SIG-M5 (cell line): ENCODE data around the gene MAGEE1.

Experiments
- DNase-seq: peaks from one replicate; lab custom pipeline; 2025; lab: John Stamatoyannopoulos, UW

The MAGEE1 gene

GRCh38 chrX:76427560-76428242, at the start of gene MAGEE1:
Gene MAGEE1, plus strand, starts transcription at chrX:76427710. Its CDS starts 221 bp downstream, at chrX:76427931.
- no peak for DNase-seq

DNA sequence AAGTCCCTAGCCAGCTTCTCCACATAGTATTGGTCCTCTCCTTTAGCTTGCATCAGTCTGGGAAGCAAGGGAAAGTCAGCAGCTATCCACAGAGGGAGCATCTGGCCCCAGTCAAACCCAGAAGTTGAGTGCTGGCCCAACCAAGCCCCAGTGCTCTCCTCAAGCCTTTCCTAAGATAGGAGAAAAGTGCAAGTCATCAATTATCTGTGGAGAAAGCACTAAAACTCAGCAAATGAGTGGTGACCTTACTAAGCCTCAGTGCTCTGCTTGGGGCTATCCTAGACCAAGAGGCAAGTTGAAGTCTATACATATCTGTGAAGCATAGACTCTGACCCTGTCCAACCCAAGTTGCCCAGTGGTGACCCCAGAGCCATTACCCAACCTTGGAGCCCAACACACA, 28.5 kb upstream of the MAGEE1 start:
- no peak for DNase-seq

DNA sequence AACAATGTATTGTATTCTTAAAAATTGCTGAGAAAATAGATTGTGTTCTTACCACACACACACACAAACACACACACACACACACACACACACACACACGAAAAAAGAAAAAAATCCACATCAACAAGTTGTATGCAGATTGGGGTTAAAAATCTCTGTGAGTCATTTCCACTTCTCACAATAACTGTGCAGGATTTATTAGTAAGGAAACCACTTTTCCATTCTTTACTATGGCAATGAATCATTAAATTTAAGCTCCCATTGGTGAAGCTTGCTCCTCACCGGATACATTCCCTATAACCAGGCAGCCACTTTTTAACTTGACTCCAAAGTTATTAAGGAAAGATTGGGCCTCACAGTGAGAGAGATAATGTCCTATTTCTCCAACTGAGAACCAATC, 19.7 kb upstream of the MAGEE1 start:
- DNase-seq = no peak

GRCh38 chrX:76420237-76420636, 7.3 kb upstream of the MAGEE1 start:
- no peak for DNase-seq

DNA sequence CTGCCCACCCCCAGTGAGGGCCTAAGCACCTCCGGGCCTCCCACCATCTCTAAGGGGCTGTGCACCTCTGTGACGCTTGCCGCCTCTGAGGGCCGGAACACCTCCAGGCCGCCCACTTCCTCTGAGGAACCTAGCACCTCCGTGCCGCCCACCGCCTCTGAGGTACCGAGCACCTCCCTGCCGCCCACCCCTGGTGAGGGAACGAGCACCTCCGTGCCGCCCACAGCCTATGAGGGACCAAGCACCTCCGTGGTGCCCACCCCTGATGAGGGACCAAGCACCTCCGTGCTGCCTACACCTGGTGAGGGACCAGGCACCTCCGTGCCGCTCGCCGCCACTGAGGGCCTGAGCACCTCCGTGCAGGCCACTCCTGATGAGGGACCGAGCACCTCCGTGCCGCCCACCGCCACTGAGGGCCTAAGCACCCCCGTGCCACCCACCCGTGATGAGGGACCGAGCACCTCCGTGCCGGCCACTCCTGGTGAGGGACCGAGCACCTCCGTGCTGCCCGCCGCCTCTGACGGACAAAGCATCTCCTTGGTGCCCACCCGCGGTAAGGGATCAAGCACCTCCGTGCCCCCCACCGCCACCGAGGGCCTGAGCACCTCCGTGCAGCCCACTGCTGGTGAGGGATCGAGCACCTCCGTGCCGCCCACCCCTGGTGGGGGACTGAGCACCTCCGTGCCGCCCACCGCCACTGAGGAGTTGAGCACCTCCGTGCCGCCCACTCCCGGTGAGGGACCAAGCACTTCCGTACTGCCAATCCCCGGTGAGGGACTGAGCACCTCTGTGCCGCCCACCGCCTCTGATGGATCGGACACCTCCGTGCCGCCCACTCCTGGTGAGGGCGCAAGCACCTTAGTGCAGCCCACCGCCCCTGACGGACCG, 977 bp downstream of the MAGEE1 start:
- no peak for DNase-seq

GRCh38 chrX:76433219-76433618, 5.7 kb downstream of the MAGEE1 start:
- DNase-seq = no peak

DNA sequence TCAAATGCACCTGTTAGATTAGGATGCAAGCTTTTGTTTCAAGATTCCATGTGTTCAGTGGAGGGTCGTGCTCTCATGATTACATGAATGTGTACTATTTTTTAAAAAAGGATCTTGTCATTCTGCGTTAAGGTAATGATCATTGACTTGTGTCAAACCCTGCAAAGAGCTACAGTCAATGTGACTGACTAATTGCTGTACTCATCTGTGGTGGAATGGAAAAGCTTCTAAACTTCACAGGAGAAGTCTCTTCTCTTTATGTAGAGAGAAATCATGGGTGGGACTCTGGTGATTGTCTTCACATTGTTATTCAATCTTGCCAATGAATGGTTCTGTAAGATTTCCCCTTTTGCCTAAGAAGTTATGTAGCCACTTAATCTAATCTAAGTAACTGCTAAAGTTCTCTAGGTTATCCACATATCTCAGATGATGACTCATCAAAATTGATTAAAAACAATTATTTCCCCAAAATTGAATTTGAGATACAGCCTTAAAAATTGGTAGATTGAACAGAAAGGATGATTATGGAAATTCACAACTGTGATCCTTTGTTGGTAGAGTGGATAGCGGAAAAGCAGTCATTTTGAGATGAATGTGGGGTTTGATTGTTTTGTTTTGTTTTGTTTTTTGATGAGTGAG, 6.7 kb downstream of the MAGEE1 start:
- no peak for DNase-seq

GRCh38 chrX:76439188-76439587, 11.7 kb downstream of the MAGEE1 start:
- DNase-seq = no peak

GRCh38 chrX:76453737-76454406, 26.4 kb downstream of the MAGEE1 start:
- DNase-seq = no peak

DNA sequence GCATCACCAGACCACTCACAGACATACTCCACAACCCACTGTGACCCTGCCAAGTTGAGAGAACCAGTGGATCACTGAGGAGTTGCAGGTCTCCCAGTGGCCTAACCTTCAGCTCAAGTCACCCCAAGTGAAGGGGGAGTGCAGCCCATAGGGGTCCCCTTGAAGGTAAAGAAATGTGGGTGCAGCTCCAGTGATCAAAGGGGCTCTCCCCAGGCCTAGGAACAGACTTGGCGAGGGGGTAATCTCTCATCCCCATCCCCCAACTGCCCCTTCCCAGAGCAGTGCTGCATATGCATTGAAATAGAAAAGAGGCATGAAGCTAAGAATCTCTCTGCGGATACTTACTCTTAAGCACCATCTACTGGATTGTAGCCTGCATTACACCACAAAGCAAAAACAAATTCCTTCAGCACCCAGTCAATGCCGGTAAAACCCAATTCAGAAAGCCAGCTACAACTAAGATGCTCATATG, 27.0 kb downstream of the MAGEE1 start:
- DNase-seq = no peak

DNA sequence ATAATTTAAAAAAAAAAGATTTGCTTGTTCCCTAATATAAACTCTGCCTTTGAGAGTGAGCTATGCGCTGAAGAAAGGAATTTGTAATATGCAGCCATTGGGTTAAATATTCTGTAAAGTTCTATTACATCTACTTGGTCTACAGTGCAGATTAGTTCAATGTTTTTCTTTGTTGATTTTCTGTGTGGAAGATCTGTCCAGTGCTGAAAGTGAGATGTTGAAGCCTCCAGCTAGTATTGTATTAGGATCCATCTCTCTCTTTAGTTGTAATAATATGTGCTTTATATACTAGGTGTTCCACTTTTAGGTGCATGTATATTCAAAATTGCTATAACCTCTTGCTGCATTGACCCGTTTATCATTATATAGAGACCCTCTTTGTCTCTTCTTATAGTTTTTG, 49.8 kb downstream of the MAGEE1 start:
- DNase-seq = no peak
